Frontal cortex (tissue), 4 donors: Measurements from ENCODE around the gene GPRC5C. TPM values are rescaled to one million over a fixed set of nuclear protein-coding genes. Genes with fewer than 3 reads are reported as not detected.

Source experiments
- DNase-seq, 2 donors: peaks; one replicate each; pipeline ENCODE4 v3.0.0; 2012; ENCODE audit warnings: low spot score in 2 of 2
- FAIRE-seq: peaks from 2 replicates; lab custom pipeline; 2012; peaks lifted over from hg19 to GRCh38; lab: Jason Lieb, UNC
- total RNA-seq: library from RNA; depleted of rRNA; stranded (reverse); fragments of >200 nt; gene quantifications from one replicate; pipeline ENCODE4 v1.2.3, GENCODE V29; 2014
- donor health status: control.
- donor health status: control.
- donor health status: control.

The GPRC5C gene
- total RNA-seq, 1 donor from 2014 or later = 5.3 TPM

DNA sequence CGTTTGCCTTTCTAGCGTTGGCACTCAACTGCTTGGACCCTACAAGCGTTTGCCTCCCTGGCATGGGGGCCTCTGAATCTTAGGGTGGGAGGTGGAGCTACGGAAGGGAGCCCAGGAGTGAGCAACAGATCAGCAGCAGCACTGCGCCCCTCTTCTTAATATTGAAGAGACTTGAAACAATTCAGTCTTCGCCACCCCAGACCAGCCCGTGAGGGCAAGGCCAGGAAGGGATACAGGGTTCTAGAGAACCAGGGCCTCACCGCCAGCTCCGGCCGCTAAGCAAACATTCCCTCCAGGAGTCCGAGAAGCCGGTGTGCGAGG, 1.5 kb upstream of the GPRC5C start:
- no peak for FAIRE-seq

DNA sequence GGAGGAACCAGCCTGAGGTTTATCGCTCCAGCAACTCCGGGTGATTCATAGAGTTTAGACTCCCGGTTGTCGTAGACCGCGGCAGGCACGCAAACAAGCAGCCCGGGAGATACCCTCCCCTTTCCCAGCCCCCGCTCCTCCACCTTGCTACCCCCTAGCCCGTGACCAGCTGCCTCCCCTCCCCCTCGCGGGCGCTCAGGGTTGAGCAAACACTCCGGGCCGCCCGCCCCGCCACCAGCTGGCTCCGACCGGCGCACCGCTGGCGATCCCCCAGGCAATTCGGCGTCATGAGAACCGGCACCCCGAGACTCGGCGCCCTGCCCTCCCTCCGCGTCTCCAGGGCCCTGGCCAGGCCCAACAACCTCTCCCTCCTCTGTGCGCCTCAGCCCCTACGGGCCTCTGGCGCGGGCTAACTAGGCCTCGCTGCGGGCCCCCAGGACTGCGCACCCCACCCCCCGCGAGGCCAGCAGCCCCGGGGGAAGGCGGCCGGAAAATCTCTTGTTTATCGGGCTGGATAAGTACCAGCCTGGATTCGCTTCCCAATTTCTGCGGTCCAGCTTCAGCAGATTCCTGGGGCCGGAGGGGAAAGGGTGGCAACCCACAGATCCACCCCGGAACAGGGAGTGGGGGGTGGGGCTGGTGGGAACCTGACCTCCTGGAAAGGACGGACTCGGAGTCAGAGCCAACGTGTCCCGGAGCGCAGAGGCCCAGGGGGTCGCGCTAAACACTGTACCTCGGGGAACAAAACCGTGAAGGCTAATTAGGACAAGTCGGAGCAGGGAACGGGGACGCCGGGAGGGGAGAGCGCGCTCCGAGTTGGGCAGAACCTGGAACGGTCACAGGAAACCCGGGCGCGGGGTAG, 951 bp upstream of the GPRC5C start:
- peak; percentile 60 to 69 for DNase-seq
- no peak for FAIRE-seq

More for the DNA sequence above, 1.5 kb upstream of the GPRC5C start:
- no peak for DNase-seq

DNA sequence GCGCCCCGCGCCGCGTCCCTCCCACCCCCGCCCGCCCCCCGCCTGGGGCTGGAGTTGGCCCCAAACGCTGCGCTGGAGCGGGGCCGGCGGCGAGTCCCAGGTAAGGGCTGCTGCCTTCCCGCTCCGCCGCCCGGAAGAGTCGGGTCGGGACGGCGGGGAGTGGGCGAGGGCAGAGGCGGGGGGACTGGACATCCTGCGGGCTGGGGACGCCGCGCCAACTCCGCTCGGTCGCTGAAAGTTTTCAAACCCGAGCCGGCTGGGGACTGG, 469 bp downstream of the GPRC5C start:
- FAIRE-seq (no peak), DNase-seq (no peak)

DNA sequence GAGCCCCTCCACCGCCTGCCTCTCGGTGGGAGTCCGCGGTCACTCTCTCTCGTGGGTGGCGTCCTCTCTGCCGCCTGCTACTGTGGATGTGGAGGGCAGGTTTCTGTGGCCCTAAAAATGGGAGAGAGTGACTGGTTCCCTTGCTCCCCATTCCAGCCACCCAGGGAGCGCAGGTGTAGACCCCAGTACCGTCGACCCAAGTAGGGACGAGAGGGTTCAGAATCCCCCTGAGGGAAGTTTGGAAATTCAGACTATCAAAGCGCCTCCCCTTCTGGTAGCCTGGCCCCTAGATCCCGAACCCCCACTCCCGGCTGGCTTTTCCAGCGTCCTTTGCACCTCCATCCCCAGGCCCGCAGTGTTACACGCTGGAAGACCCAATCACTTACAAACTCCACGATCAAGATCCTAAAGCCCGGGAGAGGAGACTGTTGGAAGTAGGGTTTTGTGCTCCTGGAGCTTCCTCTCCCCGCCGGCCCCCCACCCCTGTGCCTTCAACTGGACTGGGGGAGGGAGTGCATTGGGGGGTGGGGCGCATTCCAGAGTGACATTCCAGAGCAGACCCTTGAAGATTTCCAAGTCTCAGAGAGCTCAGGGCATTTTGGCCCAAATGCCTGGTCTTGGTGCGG, 991 bp downstream of the GPRC5C start:
- FAIRE-seq (no peak), DNase-seq (peak in 1 of 2 donors; percentile 18)

DNA sequence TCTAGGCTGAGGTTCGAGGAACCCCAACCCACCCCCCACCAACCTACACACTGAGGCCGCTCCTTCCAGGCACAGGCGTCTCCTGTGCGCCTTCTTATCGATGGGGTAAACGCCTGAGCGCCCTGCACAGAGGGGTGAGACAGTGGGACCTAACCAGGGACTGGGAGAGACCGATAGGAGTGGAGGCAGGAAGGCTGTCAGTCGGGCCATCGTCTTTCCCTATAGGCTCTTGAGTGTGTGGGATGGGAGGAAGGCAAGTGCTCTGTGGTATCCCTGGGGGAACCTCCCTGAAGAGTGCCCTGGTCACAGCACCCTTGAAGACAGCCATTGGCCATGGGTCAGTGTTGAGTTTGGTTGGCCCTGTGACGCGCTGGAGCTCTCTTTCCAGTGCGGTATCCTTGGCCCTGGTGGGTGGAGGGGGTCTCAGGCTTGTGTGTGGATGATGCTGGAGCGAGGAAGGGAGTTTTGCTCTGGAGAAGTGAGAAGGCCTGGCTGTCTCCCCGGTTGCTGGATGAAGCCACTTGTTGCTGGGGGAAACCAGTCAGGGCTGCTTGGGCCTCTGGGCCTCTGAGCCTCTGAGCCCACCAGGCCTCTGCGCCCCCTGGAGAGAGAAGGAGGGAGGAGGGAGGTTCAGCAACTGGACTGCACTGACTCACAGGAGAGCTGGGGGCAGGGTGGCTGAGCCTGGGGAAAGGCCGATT, 1.7 kb downstream of the GPRC5C start:
- DNase-seq (no peak), FAIRE-seq (no peak)

GRCh38 chr17:74435775-74436359, 4.0 kb downstream of the GPRC5C start:
- FAIRE-seq = no peak
- no peak for DNase-seq

- FAIRE-seq (no peak), DNase-seq (no peak)
These were observed 5.8 kb downstream of the GPRC5C start for GRCh38 chr17:74437702-74438101.

- no peak for FAIRE-seq
- DNase-seq = no peak
These were observed 8.0 kb downstream of the GPRC5C start for GRCh38 chr17:74439691-74440567.

DNA sequence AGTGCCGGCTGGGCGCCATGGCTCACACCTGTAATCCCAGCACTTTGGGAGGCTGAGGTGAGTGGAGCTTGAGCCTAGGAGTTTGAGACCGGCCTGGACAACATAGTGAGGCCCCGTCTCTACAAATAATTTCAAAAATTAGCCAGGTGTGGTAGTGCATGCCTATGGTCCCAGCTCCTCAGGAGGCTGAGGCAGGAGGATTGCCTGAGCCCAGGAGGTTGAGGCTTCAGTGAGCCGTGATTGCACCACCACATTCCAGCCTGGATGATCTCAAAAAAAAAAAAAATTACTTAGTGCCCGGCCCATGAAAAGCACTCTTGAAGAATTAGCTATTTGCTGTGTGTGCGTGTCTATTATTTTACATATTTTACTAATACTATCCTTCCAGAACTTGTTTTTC, 9.6 kb downstream of the GPRC5C start:
- DNase-seq = no peak
- no peak for FAIRE-seq

GRCh38 chr17:74442291-74442669, 10.4 kb downstream of the GPRC5C start:
- FAIRE-seq = no peak
- no peak for DNase-seq

DNA sequence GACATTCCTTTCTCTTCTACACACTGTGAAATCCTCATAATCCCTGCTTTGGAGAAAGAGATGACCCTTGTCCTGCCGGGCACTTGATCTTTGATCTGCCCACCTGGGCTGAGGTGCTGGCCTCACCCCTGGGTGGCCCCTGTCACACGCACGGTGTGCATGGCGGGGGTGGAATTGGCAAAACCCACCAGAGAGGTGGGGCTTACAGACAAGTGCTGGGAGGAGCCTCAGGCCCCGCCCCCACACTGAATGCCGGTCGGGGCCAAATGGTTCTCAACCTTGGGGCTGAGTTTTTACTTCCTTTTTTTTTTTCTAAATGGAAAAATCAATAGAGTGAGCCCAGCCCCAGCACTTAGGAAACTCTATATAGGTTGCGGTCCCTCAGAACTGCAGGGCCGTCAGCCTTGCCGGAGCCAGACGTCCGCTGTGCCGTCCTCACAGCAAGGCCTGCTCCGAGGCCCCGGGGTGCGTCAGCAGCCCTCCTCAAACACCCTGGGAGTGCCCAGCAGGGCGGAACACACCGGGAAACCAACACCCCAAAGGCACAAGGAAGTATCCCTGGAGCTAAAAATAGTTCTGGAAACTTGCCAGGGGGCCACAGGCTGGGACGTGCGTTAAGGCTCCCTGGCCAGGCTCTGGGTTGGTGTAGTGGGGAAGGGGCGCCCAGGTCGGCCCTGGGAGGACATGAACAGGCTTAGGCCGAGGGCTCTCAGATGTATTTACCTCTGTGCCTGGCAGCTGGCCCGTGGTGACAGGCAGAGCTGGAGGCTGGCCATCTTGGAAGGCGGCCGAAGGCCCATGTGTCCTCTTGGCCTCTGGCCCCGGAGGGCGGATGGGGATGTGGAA, 11.0 kb downstream of the GPRC5C start:
- FAIRE-seq (no peak), DNase-seq (peak in 1 of 2 donors; percentile 78)

DNA sequence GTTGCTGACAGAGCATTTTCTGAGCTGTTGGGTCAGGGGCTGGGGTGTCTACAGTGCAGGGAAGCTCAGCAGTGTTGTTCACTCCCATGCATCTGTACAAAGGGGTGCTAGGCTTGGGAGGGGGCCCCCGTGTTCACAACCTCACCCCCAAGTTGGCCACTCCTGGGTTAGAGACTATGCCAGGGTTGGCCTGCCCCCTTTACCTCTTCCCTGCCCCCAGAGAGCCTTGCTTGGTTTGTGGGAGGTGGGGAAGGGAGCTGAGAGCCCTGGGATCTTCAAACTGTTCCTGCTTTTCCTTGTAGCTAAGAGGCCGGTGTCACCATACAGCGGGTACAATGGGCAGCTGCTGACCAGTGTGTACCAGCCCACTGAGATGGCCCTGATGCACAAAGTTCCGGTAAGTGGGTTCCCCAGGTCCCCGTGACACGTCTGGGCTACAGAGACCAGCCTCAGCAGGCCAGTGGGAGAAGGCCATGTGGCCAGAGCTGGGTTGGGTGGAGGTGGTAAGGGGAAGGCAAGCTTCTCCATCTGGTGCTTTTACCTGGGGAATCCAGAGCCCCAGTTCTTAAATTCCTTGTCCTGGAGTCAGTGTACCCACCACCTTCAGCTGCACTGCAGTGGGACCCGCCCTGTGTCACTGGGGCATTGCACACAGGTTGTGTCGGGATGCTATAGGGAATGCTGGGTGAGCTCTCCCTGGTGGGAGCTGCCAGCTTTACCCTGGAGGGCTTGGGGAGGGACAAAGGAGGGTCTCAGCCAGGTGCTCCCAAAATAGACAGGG, 11.8 kb downstream of the GPRC5C start:
- no peak for DNase-seq
- no peak for FAIRE-seq

GRCh38 chr17:74444406-74444805, 12.5 kb downstream of the GPRC5C start:
- no peak for FAIRE-seq
- DNase-seq = no peak

DNA sequence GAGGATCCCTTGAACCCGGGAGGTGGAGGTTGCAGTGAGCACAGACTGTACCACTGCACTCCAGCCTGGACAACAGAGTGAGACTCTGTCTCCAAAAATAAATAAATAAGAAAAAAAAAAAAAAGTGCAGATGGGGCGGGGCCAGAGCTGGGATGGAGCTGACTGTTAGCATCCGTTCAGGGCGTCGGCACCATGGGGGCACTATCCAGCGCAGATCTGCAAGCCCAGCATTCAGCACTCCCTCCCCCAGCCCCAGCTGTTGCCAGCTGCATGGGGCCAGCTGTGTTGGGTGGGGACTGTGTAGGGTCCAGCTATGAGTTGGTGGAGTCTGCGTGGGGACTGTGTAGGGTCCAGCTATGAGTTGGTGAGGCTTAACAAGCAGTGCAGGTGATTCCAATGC, 13.3 kb downstream of the GPRC5C start:
- FAIRE-seq = no peak
- DNase-seq = no peak

DNA sequence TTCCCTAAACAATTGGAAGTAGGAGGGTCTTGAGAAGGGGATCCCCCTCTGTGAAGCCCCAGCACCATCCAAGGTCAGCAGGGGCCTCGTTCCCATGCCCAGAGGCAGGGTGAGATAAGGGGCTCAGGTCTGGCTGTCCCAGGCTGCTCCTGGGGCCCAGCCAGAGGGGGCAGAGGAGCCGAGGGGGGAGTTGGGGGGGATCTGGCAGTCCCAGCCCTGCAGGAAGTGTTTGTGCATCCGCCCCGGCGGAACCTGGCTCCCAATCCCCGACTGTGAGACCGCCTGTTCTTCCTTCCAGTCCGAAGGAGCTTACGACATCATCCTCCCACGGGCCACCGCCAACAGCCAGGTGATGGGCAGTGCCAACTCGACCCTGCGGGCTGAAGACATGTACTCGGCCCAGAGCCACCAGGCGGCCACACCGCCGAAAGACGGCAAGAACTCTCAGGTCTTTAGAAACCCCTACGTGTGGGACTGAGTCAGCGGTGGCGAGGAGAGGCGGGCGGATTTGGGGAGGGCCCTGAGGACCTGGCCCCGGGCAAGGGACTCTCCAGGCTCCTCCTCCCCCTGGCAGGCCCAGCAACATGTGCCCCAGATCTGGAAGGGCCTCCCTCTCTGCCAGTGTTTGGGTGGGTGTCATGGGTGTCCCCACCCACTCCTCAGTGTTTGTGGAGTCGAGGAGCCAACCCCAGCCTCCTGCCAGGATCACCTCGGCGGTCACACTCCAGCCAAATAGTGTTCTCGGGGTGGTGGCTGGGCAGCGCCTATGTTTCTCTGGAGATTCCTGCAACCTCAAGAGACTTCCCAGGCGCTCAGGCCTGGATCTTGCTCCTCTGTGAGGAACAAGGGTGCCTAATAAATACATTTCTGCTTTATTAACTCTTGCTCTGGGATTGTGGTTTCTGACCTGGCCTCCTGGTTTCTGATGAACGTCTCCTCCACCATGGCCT, 14.9 kb downstream of the GPRC5C start:
- FAIRE-seq = no peak
- DNase-seq = no peak

GRCh38 chr17:74447628-74448159, 15.8 kb downstream of the GPRC5C start:
- DNase-seq (no peak), FAIRE-seq (no peak)

DNA sequence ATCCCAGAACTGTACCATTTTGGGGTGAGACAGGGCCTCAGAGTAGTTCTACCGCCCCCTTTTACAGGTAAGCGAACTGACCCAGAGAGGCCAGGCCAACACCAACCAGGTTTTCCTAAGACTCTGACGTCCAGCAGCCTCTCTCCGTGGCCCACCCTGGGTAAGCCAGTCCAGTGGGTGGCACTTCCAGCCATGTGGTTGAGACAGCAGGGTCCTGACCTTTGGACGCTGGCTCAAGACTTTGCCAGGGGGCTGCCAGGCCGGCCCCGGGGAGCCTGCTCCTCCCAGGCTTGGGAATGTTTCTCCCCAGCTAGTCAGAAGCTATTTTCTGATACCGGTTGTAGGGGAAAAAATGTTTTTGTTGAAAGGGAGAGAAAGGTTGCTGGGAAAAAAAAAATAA, 16.9 kb downstream of the GPRC5C start:
- FAIRE-seq (no peak), DNase-seq (no peak)
